ENCODE data around the gene C19orf33. TPM values are rescaled to one million over a fixed set of nuclear protein-coding genes. Genes with fewer than 3 reads are reported as not detected.

C19orf33 gene
- total RNA-seq, 1 donor from 2014 or later: not detected

GRCh38 chr19:38268539-38268938 is 35.5 kb upstream of the C19orf33 start:
- H3K36me3 Mint-ChIP-seq (ENCODE audit: low read depth): no peaks in the 10 kb centered on the region
- no peaks in the 10 kb centered on the region for H3K27me3 Mint-ChIP-seq (ENCODE audit: insufficient read depth)
- no peak for DNase-seq (ENCODE audit: low spot score)
- no peak overlapping the region for H3K4me3 Mint-ChIP-seq
- peaks cover 48% of the 10 kb centered on the region for H3K4me1 Mint-ChIP-seq (ENCODE audit: low read depth)
- intact Hi-C loops (cut with micrococcal nuclease): no loop called here
- no peaks in the 10 kb centered on the region for H3K9me3 Mint-ChIP-seq
- no peak overlapping the region for H3K27ac Mint-ChIP-seq

GRCh38 chr19:38270587-38271167 is 33.4 kb upstream of the C19orf33 start:
- H3K4me1 Mint-ChIP-seq (ENCODE audit: low read depth): peaks cover 34% of the 10 kb centered on the region
- H3K36me3 Mint-ChIP-seq (ENCODE audit: low read depth): peaks cover 2% of the 10 kb centered on the region
- H3K27ac Mint-ChIP-seq: no peak overlapping the region
- DNase-seq (ENCODE audit: low spot score): no peak
- intact Hi-C loops (cut with micrococcal nuclease): no loop called here
- no peak overlapping the region for H3K4me3 Mint-ChIP-seq
- peaks cover 3% of the 10 kb centered on the region for H3K27me3 Mint-ChIP-seq (ENCODE audit: insufficient read depth)
- H3K9me3 Mint-ChIP-seq: no peaks in the 10 kb centered on the region

- Mint-ChIP-seq H3K4me3 (no peak overlapping the region), H3K9me3 (no peaks in the 10 kb centered on the region), H3K27me3 (ENCODE audit: insufficient read depth) (peaks cover 3% of the 10 kb centered on the region), H3K27ac (peak overlapping the region; percentile 26), H3K36me3 (ENCODE audit: low read depth) (peaks cover 2% of the 10 kb centered on the region), H3K4me1 (ENCODE audit: low read depth) (peaks cover 9% of the 10 kb centered on the region)
- DNase-seq (ENCODE audit: low spot score): no peak
- intact Hi-C loops (cut with micrococcal nuclease): no loop called here
Measured at GRCh38 chr19:38273499-38273898, 30.6 kb upstream of the C19orf33 start.

GRCh38 chr19:38274739-38275138 is 29.3 kb upstream of the C19orf33 start:
- Mint-ChIP-seq H3K4me1 (ENCODE audit: low read depth) (peaks cover 4% of the 10 kb centered on the region), H3K27ac (no peak overlapping the region), H3K36me3 (ENCODE audit: low read depth) (peaks cover 2% of the 10 kb centered on the region), H3K4me3 (no peak overlapping the region), H3K27me3 (ENCODE audit: insufficient read depth) (peaks cover 3% of the 10 kb centered on the region), H3K9me3 (no peaks in the 10 kb centered on the region)
- intact Hi-C loops (cut with micrococcal nuclease): no loop called here
- no peak for DNase-seq (ENCODE audit: low spot score)

GRCh38 chr19:38276942-38277517 is 27.0 kb upstream of the C19orf33 start:
- DNase-seq (ENCODE audit: low spot score): no peak
- Mint-ChIP-seq H3K4me1 (ENCODE audit: low read depth) (peaks cover 12% of the 10 kb centered on the region), H3K27ac (no peak overlapping the region), H3K4me3 (no peak overlapping the region), H3K27me3 (ENCODE audit: insufficient read depth) (peaks cover 3% of the 10 kb centered on the region), H3K9me3 (no peaks in the 10 kb centered on the region), H3K36me3 (ENCODE audit: low read depth) (peaks cover 4% of the 10 kb centered on the region)
- intact Hi-C loops (cut with micrococcal nuclease): no loop called here

- H3K36me3 Mint-ChIP-seq (ENCODE audit: low read depth): peaks cover 4% of the 10 kb centered on the region
- H3K27me3 Mint-ChIP-seq (ENCODE audit: insufficient read depth): peaks cover 3% of the 10 kb centered on the region
- intact Hi-C loops (cut with micrococcal nuclease): no loop called here
- no peak overlapping the region for H3K4me3 Mint-ChIP-seq
- DNase-seq (ENCODE audit: low spot score): no peak
- H3K4me1 Mint-ChIP-seq (ENCODE audit: low read depth): peaks cover 18% of the 10 kb centered on the region
- H3K27ac Mint-ChIP-seq: no peak overlapping the region
- H3K9me3 Mint-ChIP-seq: no peaks in the 10 kb centered on the region
Measured at GRCh38 chr19:38277549-38277948, 26.5 kb upstream of the C19orf33 start.

- Mint-ChIP-seq H3K4me1 (ENCODE audit: low read depth) (peaks cover 19% of the 10 kb centered on the region), H3K27ac (no peak overlapping the region), H3K27me3 (ENCODE audit: insufficient read depth) (peaks cover 3% of the 10 kb centered on the region), H3K9me3 (no peaks in the 10 kb centered on the region), H3K4me3 (no peak overlapping the region), H3K36me3 (ENCODE audit: low read depth) (peaks cover 4% of the 10 kb centered on the region)
- intact Hi-C loops (cut with micrococcal nuclease): no loop called here
- no peak for DNase-seq (ENCODE audit: low spot score)
Measured at GRCh38 chr19:38277969-38278680, 25.9 kb upstream of the C19orf33 start.

GRCh38 chr19:38278751-38279150 is 25.3 kb upstream of the C19orf33 start:
- Mint-ChIP-seq H3K27me3 (ENCODE audit: insufficient read depth) (peaks cover 3% of the 10 kb centered on the region), H3K4me1 (ENCODE audit: low read depth) (peaks cover 19% of the 10 kb centered on the region), H3K4me3 (no peak overlapping the region), H3K27ac (no peak overlapping the region), H3K36me3 (ENCODE audit: low read depth) (peaks cover 3% of the 10 kb centered on the region), H3K9me3 (no peaks in the 10 kb centered on the region)
- DNase-seq (ENCODE audit: low spot score): no peak
- intact Hi-C loops (cut with micrococcal nuclease): no loop called here

- Mint-ChIP-seq H3K4me3 (no peak overlapping the region), H3K36me3 (ENCODE audit: low read depth) (peaks cover 7% of the 10 kb centered on the region), H3K27ac (no peak overlapping the region), H3K4me1 (ENCODE audit: low read depth) (peaks cover 24% of the 10 kb centered on the region), H3K9me3 (no peaks in the 10 kb centered on the region), H3K27me3 (ENCODE audit: insufficient read depth) (no peaks in the 10 kb centered on the region)
- DNase-seq (ENCODE audit: low spot score): no peak
- intact Hi-C loops (cut with micrococcal nuclease): no loop called here
Measured at GRCh38 chr19:38280030-38280921, 23.8 kb upstream of the C19orf33 start.

GRCh38 chr19:38281811-38282566 is 22.1 kb upstream of the C19orf33 start:
- peaks cover 24% of the 10 kb centered on the region for H3K4me1 Mint-ChIP-seq (ENCODE audit: low read depth)
- peak overlapping the region; percentile 95 for H3K27ac Mint-ChIP-seq
- no peak for DNase-seq (ENCODE audit: low spot score)
- H3K9me3 Mint-ChIP-seq: no peaks in the 10 kb centered on the region
- intact Hi-C loops (cut with micrococcal nuclease): loop anchor here (1.0 kb wide), 2 partner anchors 18 to 34 kb away; partner anchors contain the start of gene SPINT2
- no peak overlapping the region for H3K4me3 Mint-ChIP-seq
- no peaks in the 10 kb centered on the region for H3K27me3 Mint-ChIP-seq (ENCODE audit: insufficient read depth)
- H3K36me3 Mint-ChIP-seq (ENCODE audit: low read depth): peaks cover 7% of the 10 kb centered on the region

GRCh38 chr19:38283271-38283670 is 20.8 kb upstream of the C19orf33 start:
- no peak for DNase-seq (ENCODE audit: low spot score)
- Mint-ChIP-seq H3K9me3 (no peaks in the 10 kb centered on the region), H3K27me3 (ENCODE audit: insufficient read depth) (no peaks in the 10 kb centered on the region), H3K4me1 (ENCODE audit: low read depth) (peaks cover 24% of the 10 kb centered on the region), H3K36me3 (ENCODE audit: low read depth) (peaks cover 7% of the 10 kb centered on the region), H3K27ac (peak overlapping the region; percentile 18), H3K4me3 (no peak overlapping the region)
- intact Hi-C loops (cut with micrococcal nuclease): no loop called here

GRCh38 chr19:38284422-38284821 is 19.6 kb upstream of the C19orf33 start:
- no peak overlapping the region for H3K4me3 Mint-ChIP-seq
- no peak for DNase-seq (ENCODE audit: low spot score)
- no peaks in the 10 kb centered on the region for H3K9me3 Mint-ChIP-seq
- H3K27ac Mint-ChIP-seq: peak overlapping the region; percentile 67
- H3K36me3 Mint-ChIP-seq (ENCODE audit: low read depth): peaks cover 7% of the 10 kb centered on the region
- H3K4me1 Mint-ChIP-seq (ENCODE audit: low read depth): peaks cover 24% of the 10 kb centered on the region
- no peaks in the 10 kb centered on the region for H3K27me3 Mint-ChIP-seq (ENCODE audit: insufficient read depth)
- intact Hi-C loops (cut with micrococcal nuclease): no loop called here

Measured in activated T-helper 1 cell treated with anti-CD3 and anti-CD28 coated beads, Interleukin-12 subunit alpha, Interleukin-12 subunit beta, Interleukin-2, Interleukin-4 antibody, amounts not matched to agents 30 ng/mL and 10 ng/mL and 1 ng/mL, durations not matched to agents 14 hours and 24 hours and 36 hours (primary cell).